Measurements from ENCODE around the gene EXOC3L1. TPM values are rescaled to one million over a fixed set of nuclear protein-coding genes. Genes with fewer than 3 reads are reported as not detected.

Gene EXOC3L1
- polyA plus RNA-seq, 1 experiment = not detected

DNA sequence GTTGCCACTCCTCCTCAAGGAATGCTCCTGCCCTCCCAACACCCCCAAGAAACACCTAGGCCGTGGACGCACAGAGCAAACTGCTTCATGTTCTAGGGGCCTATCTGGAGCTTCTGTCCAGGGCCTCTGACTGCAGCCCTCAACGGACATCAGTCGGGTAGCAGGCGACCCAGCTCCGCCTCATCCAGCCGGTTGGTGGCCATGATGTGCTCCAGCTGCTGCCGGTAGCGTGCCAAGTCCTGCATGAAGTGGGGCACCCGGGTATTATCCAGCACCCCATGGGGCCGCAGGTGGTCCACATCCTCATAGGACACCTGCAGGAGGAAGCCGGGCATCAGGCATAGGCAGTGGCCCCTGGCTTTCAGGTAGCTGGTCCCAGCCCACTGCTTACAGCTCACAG is 13.3 kb downstream of the EXOC3L1 start:
- Histone ChIP-seq H3K27me3 (ENCODE audit: control insufficient read depth, insufficient read depth, low read length) (no peaks in the 10 kb centered on the region), H3K4me3 (ENCODE audit: low read depth, low read length) (no peak overlapping the region), H3K27ac (ENCODE audit: low read depth, low read length) (no peak overlapping the region), H3K9me3 (ENCODE audit: control insufficient read depth, insufficient read depth, low read length) (no peaks in the 10 kb centered on the region; the same call in 1 of the 2 replicates)
- ChIA-PET CTCF (interaction anchor here (0.6 to 2.2 kb wide), 3 partner anchors 9 to 22 kb away, joined by 3 to 11 read pairs (median 7); no protein-coding TSS in a partner anchor), POLR2A (interaction anchor here (1.4 kb wide), 1 partner anchor 21 kb away, joined by 3 read pairs; no protein-coding TSS in a partner anchor)
- TF ChIP-seq, protein P1, sequence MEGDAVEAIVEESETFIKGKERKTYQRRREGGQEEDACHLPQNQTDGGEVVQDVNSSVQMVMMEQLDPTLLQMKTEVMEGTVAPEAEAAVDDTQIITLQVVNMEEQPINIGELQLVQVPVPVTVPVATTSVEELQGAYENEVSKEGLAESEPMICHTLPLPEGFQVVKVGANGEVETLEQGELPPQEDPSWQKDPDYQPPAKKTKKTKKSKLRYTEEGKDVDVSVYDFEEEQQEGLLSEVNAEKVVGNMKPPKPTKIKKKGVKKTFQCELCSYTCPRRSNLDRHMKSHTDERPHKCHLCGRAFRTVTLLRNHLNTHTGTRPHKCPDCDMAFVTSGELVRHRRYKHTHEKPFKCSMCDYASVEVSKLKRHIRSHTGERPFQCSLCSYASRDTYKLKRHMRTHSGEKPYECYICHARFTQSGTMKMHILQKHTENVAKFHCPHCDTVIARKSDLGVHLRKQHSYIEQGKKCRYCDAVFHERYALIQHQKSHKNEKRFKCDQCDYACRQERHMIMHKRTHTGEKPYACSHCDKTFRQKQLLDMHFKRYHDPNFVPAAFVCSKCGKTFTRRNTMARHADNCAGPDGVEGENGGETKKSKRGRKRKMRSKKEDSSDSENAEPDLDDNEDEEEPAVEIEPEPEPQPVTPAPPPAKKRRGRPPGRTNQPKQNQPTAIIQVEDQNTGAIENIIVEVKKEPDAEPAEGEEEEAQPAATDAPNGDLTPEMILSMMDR (IDR thresholded peaks at IDR 0.05; ENCODE audit: low read depth, low read length) = no peak
- DNase-seq (ENCODE audit: low read depth, low spot score) = no peak

DNA sequence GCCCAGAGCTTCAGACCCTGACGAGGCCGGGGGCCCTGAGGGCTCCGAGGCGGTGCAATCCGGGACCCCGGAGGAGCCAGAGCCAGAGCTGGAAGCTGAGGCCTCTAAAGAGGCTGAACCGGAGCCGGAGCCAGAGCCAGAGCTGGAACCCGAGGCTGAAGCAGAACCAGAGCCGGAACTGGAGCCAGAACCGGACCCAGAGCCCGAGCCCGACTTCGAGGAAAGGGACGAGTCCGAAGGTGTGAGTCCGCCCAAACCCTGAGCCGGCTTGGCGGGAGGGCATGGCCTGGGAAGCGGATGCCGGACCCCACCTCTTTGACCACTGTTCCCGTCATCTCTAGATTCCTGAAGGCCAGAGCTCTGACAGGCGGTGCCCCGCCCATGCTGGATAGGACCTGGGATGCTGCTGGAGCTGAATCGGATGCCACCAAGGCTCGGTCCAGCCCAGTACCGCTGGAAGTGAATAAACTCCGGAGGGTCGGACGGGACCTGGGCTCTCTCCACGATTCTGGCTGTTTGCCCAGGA is 15.2 kb downstream of the EXOC3L1 start:
- no peak for DNase-seq (ENCODE audit: low read depth, low spot score)
- Histone ChIP-seq H3K9me3 (ENCODE audit: control insufficient read depth, insufficient read depth, low read length) (no peaks in the 10 kb centered on the region; the same call in 1 of the 2 replicates), H3K27me3 (ENCODE audit: control insufficient read depth, insufficient read depth, low read length) (no peaks in the 10 kb centered on the region), H3K4me3 (ENCODE audit: low read depth, low read length) (peak overlapping the region; percentile 52), H3K27ac (ENCODE audit: low read depth, low read length) (no peak overlapping the region)
- POLR2A ChIA-PET = interaction anchor here (0.5 to 1.3 kb wide), 3 partner anchors 11 to 228 kb away, joined by 3 to 4 read pairs (median 3); no protein-coding TSS in a partner anchor
- TF ChIP-seq, protein P1 (IDR thresholded peaks at IDR 0.05; ENCODE audit: low read depth, low read length) = no peak
- CTCF ChIA-PET = interaction anchor here (0.6 to 2.2 kb wide), 4 partner anchors 15 to 316 kb away, joined by 3 to 11 read pairs (median 4); partner anchors contain the start of genes B3GNT9, FBXL8 and TRADD

DNA sequence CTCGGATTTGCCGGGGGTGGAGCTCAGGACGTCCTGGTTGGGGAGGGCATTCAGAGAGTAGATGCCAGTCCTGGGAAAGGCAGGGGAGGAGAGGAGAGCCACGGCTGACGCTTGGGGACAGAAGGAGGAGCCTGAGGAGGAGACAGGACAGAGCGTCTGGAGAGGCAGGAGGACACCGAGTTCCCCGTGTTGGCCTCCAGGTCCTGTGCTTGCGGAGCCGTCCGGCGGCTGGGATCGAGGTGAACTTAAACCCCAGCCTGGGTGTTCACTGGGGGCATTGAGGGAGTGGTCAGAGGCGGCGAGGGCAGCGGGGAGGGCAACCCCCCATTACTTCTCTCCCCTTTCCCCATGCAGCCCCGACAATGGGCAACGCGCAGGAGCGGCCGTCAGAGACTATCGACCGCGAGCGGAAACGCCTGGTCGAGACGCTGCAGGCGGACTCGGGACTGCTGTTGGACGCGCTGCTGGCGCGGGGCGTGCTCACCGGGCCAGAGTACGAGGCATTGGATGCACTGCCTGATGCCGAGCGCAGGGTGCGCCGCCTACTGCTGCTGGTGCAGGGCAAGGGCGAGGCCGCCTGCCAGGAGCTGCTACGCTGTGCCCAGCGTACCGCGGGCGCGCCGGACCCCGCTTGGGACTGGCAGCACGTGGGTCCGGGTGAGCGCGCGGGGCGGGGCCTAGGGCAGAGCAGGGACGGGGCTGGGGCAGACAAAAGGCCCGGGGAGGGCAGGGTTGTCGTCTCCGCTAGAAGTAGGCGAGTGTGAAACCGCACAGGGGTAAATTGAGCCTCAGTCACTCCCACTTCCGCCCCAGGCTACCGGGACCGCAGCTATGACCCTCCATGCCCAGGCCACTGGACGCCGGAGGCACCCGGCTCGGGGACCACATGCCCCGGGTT is 15.9 kb downstream of the EXOC3L1 start:
- no peak overlapping the region for H3K27ac ChIP-seq (ENCODE audit: low read depth, low read length)
- TF ChIP-seq, protein P1 (IDR thresholded peaks at IDR 0.05; ENCODE audit: low read depth, low read length) = peak; percentile 25; the same call in 1 of the 2 replicates
- ChIA-PET POLR2A (interaction anchor here (0.5 to 1.3 kb wide), 4 partner anchors 11 to 227 kb away, joined by 3 to 4 read pairs (median 4); no protein-coding TSS in a partner anchor), CTCF (interaction anchor here (0.6 to 1.1 kb wide), 2 partner anchors 14 to 317 kb away, joined by 3 read pairs; partner anchors contain the start of genes FBXL8 and TRADD)
- H3K4me3 ChIP-seq (ENCODE audit: low read depth, low read length) = peak overlapping the region; percentile 52
- no peaks in the 10 kb centered on the region; the same call in 1 of the 2 replicates for H3K9me3 ChIP-seq (ENCODE audit: control insufficient read depth, insufficient read depth, low read length)
- DNase-seq (ENCODE audit: low read depth, low spot score) = peak; percentile 34
- no peaks in the 10 kb centered on the region for H3K27me3 ChIP-seq (ENCODE audit: control insufficient read depth, insufficient read depth, low read length)

DNA sequence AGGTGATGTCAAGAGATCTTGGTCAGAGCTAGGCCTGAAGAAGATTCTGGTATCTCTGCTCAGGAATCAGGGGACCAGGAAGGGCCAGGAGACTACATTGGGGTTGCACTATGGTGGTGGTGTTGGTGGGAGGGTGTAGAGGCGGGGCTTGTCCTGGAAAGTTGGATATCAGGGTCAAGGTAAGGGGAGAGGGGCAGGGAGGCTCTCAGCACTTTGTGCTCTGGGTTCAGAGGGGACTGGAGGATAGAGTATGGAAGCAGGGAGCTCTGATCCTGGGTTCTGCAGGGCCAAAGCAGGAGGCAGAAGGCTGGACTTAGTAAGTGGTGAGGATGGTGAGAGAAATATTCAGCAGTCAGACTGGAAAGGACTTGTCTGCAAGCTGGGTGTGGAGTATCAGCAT is 16.6 kb downstream of the EXOC3L1 start:
- POLR2A ChIA-PET = interaction anchor here (1.3 kb wide), 1 partner anchor 10 kb away, joined by 3 read pairs; no protein-coding TSS in a partner anchor
- CTCF ChIA-PET = interaction anchor here (0.6 kb wide), 1 partner anchor 24 kb away, joined by 5 read pairs; no protein-coding TSS in a partner anchor
- Histone ChIP-seq H3K4me3 (ENCODE audit: low read depth, low read length) (no peak overlapping the region), H3K9me3 (ENCODE audit: control insufficient read depth, insufficient read depth, low read length) (no peaks in the 10 kb centered on the region; the same call in 1 of the 2 replicates), H3K27ac (ENCODE audit: low read depth, low read length) (no peak overlapping the region), H3K27me3 (ENCODE audit: control insufficient read depth, insufficient read depth, low read length) (no peaks in the 10 kb centered on the region)
- TF ChIP-seq, protein P1 (IDR thresholded peaks at IDR 0.05; ENCODE audit: low read depth, low read length) = no peak
- no peak for DNase-seq (ENCODE audit: low read depth, low spot score)
